SH-SY5Y (cell line): ENCODE results near the gene EIPR1.

Experiments used
- GATA2 ChIP-seq: IDR thresholded peaks from 2 replicates; pipeline ENCODE4 v1.6.1; 2011; ENCODE audit warnings: mild to moderate bottlenecking, low read depth, low read length
- GATA3 ChIP-seq: IDR thresholded peaks from 2 replicates; pipeline ENCODE4 v1.6.1; 2011; ENCODE audit warnings: low read depth, mild to moderate bottlenecking, low read length, moderate library complexity

DNA sequence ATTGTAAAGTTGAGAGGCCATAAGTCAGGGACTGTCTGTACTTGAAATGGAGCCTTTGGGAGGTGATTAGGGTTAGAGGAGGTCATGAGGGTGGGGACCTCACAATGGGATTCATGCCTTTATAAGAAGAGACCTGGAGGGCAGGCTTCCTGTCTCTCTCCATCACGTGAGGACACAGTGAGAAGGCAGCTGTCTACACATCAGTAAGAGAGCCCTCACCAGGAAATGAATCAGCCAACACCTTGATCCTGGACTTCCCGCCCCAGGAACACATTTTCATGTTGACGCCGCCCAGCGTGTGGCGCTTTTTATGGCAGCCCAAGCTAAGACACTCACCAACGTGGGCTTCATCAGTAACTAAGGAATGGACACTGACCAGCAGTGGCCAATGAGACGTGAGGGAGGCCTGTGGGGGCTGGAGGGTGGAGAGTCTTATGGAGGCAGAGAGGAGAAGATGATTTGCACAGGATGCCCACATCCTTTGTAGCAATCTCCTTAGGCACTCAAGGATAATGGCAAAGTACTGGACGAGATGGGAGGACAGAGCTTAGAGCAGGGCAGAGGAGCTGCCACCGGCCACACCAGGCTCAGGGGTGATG, 162.7 kb downstream of the EIPR1 start:
- TF ChIP-seq GATA2: no peak
- TF ChIP-seq GATA3: no peak
